ENCODE data around the gene BTF3. TPM values are rescaled to one million over a fixed set of nuclear protein-coding genes. Genes with fewer than 3 reads are reported as not detected.

BTF3 gene
- polyA plus RNA-seq, 1 donor from 2014 or later = 324 TPM

- Histone ChIP-seq H3K9me2 (ENCODE audit: insufficient read depth, low read length) (no peaks in the 10 kb centered on the region), H3K27ac (ENCODE audit: low read length) (no peak overlapping the region), H2AFZ (ENCODE audit: low read depth, low read length) (no peak overlapping the region), H3K9ac (ENCODE audit: low read length) (no peak overlapping the region), H3K4me3 (ENCODE audit: low read length) (no peak overlapping the region), H4K20me1 (ENCODE audit: insufficient read depth) (no peaks in the 10 kb centered on the region), H3K9me3 (ENCODE audit: low read length) (no peaks in the 10 kb centered on the region), H3K79me2 (replicated peaks; ENCODE audit: insufficient read depth, low read length) (no peaks in the 10 kb centered on the region), H3F3A (ENCODE audit: insufficient read depth, low read length, poor library complexity, severe bottlenecking) (no peaks in the 10 kb centered on the region), H3K27me3 (ENCODE audit: insufficient read depth, low read depth, low read length) (no peaks in the 10 kb centered on the region), H3K36me3 (ENCODE audit: insufficient read depth, low read length) (no peaks in the 10 kb centered on the region), H3K4me2 (ENCODE audit: low read length) (no peak overlapping the region)
- no peak for TF ChIP-seq RAD21 (conservative IDR thresholded peaks at IDR 0.05)
- TF ChIP-seq SMC3 (conservative IDR thresholded peaks at IDR 0.05; ENCODE audit: poor library complexity) = no peak
- TF ChIP-seq EP300 (conservative IDR thresholded peaks at IDR 0.05; ENCODE audit: poor library complexity, severe bottlenecking) = no peak
- no peak for TF ChIP-seq TAF1 (IDR thresholded peaks at IDR 0.05; ENCODE audit: low read depth)
- TF ChIP-seq REST (IDR thresholded peaks at IDR 0.05; ENCODE audit: borderline replicate concordance) = no peak
These were observed 30.0 kb downstream of the BTF3 start for GRCh38 chr5:73528248-73528647.

- Histone ChIP-seq H3K9me2 (ENCODE audit: insufficient read depth, low read length) (no peaks in the 10 kb centered on the region), H3K9ac (ENCODE audit: low read length) (no peak overlapping the region), H2AFZ (ENCODE audit: low read depth, low read length) (no peak overlapping the region), H3K27ac (ENCODE audit: low read length) (no peak overlapping the region), H3K9me3 (ENCODE audit: low read length) (no peaks in the 10 kb centered on the region), H3F3A (ENCODE audit: insufficient read depth, low read length, poor library complexity, severe bottlenecking) (no peaks in the 10 kb centered on the region), H3K4me2 (ENCODE audit: low read length) (no peak overlapping the region), H3K27me3 (ENCODE audit: insufficient read depth, low read depth, low read length) (no peaks in the 10 kb centered on the region), H3K4me3 (ENCODE audit: low read length) (no peak overlapping the region), H3K79me2 (replicated peaks; ENCODE audit: insufficient read depth, low read length) (no peaks in the 10 kb centered on the region), H4K20me1 (ENCODE audit: insufficient read depth) (no peaks in the 10 kb centered on the region), H3K36me3 (ENCODE audit: insufficient read depth, low read length) (no peaks in the 10 kb centered on the region)
- TF ChIP-seq TAF1 (IDR thresholded peaks at IDR 0.05; ENCODE audit: low read depth) = no peak
- no peak for TF ChIP-seq SMC3 (conservative IDR thresholded peaks at IDR 0.05; ENCODE audit: poor library complexity)
- no peak for TF ChIP-seq EZH2 (IDR thresholded peaks at IDR 0.05; ENCODE audit: borderline replicate concordance, insufficient read depth, low read length, poor library complexity, severe bottlenecking)
- TF ChIP-seq CTCF (IDR thresholded peaks at IDR 0.05; ENCODE audit: poor library complexity, severe bottlenecking) = no peak
- TF ChIP-seq REST (IDR thresholded peaks at IDR 0.05; ENCODE audit: borderline replicate concordance) = no peak
- no peak for TF ChIP-seq MXI1 (conservative IDR thresholded peaks at IDR 0.05; ENCODE audit: poor library complexity, severe bottlenecking)
- TF ChIP-seq POLR2AphosphoS5 (IDR thresholded peaks at IDR 0.05) = no peak
- no peak for TF ChIP-seq EP300 (conservative IDR thresholded peaks at IDR 0.05; ENCODE audit: poor library complexity, severe bottlenecking)
- TF ChIP-seq RAD21 (conservative IDR thresholded peaks at IDR 0.05) = no peak
These were observed 30.8 kb downstream of the BTF3 start for GRCh38 chr5:73529081-73529480.
